NCI-H1694 treated with DMSO at 0.1 percent for 48 hours (cell line): ENCODE results near the gene IRF2.

Source experiments
- DNase-seq: peaks from one replicate; lab custom pipeline; 2025; lab: John Stamatoyannopoulos, UW

IRF2 gene

GRCh38 chr4:184474263-184475095 lies at the start of gene IRF2:
IRF2 (minus strand) TSS chr4:184474550; CDS start chr4:184429064, 45,486 bp downstream.
- peak; percentile 76 for DNase-seq

DNA sequence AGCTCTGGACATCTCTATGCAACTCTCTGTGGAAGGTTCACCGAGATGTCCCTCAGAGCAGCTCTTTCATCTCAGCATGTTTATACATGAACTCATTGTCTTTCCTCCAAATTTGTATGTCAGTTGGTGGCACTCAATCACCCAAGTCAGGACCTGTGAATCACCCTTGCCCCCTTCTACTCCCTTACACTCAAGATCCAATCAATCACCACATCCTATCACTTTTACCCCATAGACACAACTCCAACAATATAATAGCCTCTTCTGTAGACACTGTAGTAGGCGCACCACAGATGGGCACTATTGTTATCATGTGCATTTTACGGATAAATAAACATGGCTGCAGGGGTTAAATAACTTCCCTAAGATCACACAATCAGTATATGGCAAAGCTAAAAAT lies 41.3 kb upstream of the IRF2 start:
- DNase-seq = no peak

- no peak for DNase-seq
Observed at GRCh38 chr4:184514121-184514988, 40.0 kb upstream of the IRF2 start.

GRCh38 chr4:184513802-184514120 lies 39.4 kb upstream of the IRF2 start:
- no peak for DNase-seq

GRCh38 chr4:184511156-184511555 lies 36.8 kb upstream of the IRF2 start:
- DNase-seq = no peak

- DNase-seq = no peak
Observed at GRCh38 chr4:184510401-184510800, 36.1 kb upstream of the IRF2 start.

- peak; percentile 8 for DNase-seq
Observed at GRCh38 chr4:184506527-184507121, 32.3 kb upstream of the IRF2 start.

DNA sequence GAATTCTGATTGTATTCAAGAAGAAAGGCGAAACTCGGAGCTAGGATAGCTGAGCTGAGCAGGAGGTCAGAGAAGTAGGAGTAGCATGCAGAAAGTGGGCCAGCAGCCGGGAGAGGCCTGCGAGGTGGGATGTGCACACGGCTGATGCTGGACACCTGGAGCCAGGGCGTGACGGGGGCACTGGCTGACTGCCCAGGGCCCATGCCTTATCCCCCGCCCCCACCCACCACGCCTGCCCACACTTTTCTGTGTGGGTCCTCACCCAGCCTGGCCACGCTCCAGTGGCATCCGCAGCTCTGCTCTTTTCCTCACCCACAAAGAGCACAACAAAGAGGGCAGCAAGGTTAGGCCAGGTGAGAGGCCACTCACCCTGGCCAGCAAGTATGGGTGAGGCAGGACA lies 30.0 kb upstream of the IRF2 start:
- no peak for DNase-seq

GRCh38 chr4:184503869-184504300 lies 29.5 kb upstream of the IRF2 start:
- DNase-seq = peak; percentile 32

- DNase-seq = no peak
Observed at GRCh38 chr4:184500748-184501589, 26.6 kb upstream of the IRF2 start.

GRCh38 chr4:184499996-184500395 lies 25.6 kb upstream of the IRF2 start:
- DNase-seq = no peak

GRCh38 chr4:184498598-184498997 lies 24.2 kb upstream of the IRF2 start:
- DNase-seq = no peak

DNA sequence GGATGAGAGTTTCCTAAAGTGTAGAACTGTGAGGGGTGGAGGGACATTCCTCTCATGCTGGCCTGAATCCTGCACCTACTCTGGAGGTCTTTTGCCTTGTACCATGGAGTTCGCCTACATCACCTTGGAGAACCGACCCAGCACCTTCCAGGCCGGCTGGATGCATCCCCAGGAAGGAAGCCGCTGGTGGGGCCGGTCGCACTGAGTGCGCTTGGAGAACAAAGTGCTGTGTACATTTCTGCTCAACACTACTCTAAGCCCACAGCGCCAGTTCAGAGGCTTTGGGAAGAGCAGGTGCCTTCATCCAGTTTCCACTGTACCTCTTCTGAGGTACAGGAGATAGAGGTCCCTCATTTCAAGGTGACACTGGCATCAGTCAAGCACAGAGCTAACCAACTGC lies 15.4 kb upstream of the IRF2 start:
- no peak for DNase-seq

- no peak for DNase-seq
Observed at GRCh38 chr4:184487503-184487902, 13.2 kb upstream of the IRF2 start.

DNA sequence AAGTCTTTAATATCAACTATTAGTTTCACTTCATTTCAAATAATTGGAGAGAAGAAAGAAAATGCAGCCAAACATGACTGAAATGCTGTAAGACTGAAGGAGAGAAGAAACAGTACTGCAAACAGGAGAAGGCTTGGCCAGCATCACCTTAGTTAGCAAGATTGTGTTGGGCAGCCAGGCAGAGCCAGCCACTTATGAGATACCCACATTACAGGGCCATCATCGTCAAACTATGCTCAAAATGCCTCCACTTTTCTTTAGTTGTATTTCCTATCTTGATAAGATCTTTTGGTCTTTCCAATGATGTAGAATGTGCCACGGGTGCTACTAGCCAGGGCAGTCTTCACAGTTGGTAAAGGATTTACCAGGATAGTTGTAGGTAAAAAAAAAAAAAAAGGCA lies 10.9 kb upstream of the IRF2 start:
- no peak for DNase-seq

DNA sequence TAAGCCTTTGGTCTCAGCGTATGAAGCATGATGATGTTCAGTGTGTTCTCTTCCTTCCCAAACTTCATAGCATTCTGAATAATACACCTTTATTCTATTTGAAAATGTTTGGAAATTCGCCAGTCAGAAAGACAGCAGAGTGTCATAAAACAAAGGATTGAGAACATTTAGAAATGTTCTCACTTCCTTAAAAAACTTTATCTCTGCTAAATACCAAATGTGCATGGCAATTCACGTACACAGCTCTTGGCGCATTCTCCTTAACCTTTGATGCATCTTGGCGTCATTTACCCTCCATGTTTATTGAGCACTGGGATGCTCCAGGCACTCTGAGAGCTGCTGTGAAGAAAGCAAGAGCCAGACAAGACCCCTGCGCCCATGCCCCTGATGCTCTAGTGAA lies 7.2 kb upstream of the IRF2 start:
- DNase-seq = no peak

DNA sequence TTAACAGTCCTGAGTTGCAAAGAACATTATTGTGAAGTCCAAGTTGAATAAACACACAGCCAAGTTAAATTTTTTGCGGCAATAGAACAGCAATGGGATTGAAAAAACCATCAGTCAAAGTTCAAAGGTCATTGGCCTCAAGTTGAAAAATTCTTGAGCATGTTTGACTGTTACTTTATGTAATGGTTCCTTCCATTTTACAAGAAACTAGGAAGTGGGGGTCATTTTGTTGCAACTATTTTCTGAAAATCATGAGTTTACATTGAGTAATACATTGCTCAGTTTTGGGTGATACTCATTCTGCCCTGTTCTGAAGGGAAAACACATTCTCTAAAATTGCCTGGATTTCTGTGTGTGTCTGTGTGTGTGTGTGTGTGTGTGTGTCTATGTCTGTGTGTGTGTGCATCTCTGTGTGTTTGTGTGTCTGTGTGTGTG lies 5.2 kb upstream of the IRF2 start:
- DNase-seq = no peak

DNA sequence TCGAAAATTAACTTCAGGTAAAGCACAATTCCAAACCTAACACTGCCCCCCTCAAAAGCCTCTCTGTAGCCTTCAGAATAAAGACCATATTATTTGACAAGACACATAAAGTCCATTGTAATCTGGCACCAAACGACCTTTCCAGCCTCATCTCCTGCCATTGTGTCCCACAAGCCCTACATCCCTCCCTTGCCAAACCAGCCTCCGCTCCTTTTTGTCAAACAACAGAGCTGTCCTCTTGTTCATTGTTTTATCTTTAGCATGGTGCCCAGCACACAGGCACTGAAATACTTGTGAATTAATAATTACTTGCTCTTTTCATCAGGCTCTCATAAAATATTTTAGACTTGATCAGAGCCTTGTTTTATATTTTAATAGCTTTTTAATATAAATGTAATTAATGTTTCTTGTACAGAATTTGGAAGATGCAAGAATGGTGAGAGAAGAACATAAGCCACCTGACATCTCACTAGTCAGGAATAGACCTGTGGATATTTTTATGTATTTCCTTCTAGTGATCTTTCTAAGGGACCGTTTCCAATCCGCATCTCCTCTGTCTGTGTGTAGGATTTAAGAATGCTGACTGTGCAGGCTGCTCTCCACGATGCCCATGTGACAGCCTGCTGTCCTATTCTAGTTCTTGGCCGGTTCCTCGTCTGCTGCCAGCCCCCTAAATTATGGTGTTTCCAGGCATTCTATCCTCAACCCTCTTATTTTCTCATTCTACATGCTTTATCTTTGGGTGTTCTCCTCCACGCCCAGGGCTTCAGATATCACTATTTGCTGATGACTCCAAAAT lies 3.0 kb upstream of the IRF2 start:
- no peak for DNase-seq

DNA sequence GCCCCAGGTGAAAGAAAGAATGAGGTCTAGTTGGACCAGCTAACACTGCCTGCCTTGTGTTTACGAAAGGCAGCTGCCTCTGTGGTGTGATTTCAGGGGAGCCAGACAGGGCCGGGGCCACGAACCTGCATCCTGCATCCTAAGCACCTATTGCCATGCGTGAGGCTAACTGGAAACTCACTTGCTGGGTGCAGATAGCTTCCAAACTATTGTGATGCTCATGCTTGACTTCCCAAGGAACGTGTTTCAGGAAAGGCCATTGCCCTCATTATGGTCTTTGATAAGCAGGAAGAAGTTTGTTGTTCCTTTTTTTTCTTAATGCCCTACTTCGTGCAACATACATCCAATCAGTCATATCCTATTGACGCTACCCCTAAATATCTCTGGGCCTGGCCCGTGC lies 2.3 kb upstream of the IRF2 start:
- DNase-seq = no peak

DNA sequence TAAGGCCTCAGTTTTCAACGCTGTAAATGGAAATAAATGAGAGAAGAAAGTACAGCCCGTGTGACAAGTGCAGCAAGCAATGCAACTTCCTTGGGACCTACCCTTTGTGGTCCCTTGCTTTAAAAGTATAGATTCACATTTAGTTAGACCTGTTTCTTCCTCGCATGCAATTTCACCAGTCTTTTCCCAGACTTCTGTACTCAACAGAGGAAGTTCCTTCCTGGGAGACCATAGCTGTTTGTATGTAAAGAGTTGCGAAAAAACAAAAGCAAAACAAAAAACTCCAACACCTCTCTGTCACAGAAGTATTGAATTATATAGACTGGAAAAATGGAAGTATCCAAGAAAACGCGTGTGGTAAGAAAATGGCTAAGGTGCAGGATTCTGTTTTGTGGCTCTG lies 1.1 kb upstream of the IRF2 start:
- no peak for DNase-seq

DNA sequence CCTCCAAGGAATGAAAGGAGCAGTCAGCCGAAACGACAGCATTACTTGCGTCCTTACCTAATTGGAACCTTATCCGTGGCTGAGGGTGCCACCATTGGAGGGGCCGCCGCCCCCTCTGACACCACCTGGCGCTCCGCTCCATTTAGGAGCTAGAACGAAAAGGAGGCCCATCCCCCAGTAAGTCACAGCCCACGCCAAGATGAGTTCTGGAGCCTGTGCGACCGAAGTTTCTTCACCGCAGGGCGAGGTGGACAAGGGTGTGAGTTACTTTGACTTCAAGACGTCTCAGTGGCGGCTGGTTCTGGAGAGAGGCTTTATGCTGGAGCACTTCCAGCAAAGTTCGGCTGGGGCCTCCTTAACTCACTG lies 729 bp upstream of the IRF2 start:
- DNase-seq = no peak
